SK-N-SH treated with all-trans-retinoic acid at 6 μM for 48 hours (cell line): ENCODE data around the gene PLPP1.

ENCODE experiments used
- ATAC-seq: fragments of 200-7000 bp; cut with Tn5 transposase; 3 replicates; pipeline ENCODE4 v1.9.1; 2020; ENCODE audit warnings: mild to moderate bottlenecking, moderate library complexity
- ARNTL ChIP-seq: fragments of 450-650 bp; formaldehyde crosslinking; IDR thresholded peaks from 2 replicates; pipeline ENCODE4 v1.5.0; 2020; ENCODE audit warnings: low read depth, mild to moderate bottlenecking, moderate library complexity, borderline replicate concordance
- BACH2 ChIP-seq: fragments of 250-450 bp; sonication (Bioruptor Pico); IDR thresholded peaks from 2 replicates; pipeline ENCODE4 v1.9.0; 2021; ENCODE audit warnings: mild to moderate bottlenecking, borderline replicate concordance
- CSDC2 ChIP-seq: fragments of 250-450 bp; sonication (Bioruptor Pico); IDR thresholded peaks from 2 replicates; pipeline ENCODE4 v1.5.0; 2020; ENCODE audit warnings: mild to moderate bottlenecking, moderate library complexity
- CSRNP3 ChIP-seq: fragments of 250-450 bp; sonication (Bioruptor Pico); IDR thresholded peaks from 2 replicates; pipeline ENCODE4 v1.5.1; 2021; ENCODE audit warnings: mild to moderate bottlenecking, moderate library complexity
- ESRRG ChIP-seq: fragments of 250-450 bp; sonication (Bioruptor Pico); IDR thresholded peaks from 2 replicates; pipeline ENCODE4 v1.6.1; 2021; ENCODE audit warnings: mild to moderate bottlenecking
- OSR1 ChIP-seq: fragments of 250-450 bp; sonication (Bioruptor Pico); IDR thresholded peaks from 2 replicates; pipeline ENCODE4 v1.8.0; 2022; ENCODE audit warnings: moderate library complexity, mild to moderate bottlenecking, inconsistent platforms
- PPARA ChIP-seq: fragments of 250-450 bp; sonication (Bioruptor Pico); IDR thresholded peaks from 2 replicates; pipeline ENCODE4 v1.5.0; 2020; ENCODE audit warnings: mild to moderate bottlenecking, borderline replicate concordance
- RARB ChIP-seq: fragments of 250-450 bp; sonication (Bioruptor Pico); IDR thresholded peaks from 2 replicates; pipeline ENCODE4 v1.8.0; 2021; ENCODE audit warnings: mild to moderate bottlenecking, moderate library complexity
- SNAI2 ChIP-seq: fragments of 250-450 bp; sonication (Bioruptor Pico); IDR thresholded peaks from 2 replicates; pipeline ENCODE4 v1.5.0; 2020; ENCODE audit warnings: mild to moderate bottlenecking, moderate library complexity
- TOX ChIP-seq: fragments of 250-450 bp; sonication (Bioruptor Pico); IDR thresholded peaks from 2 replicates; pipeline ENCODE4 v1.8.0; 2021; ENCODE audit warnings: mild to moderate bottlenecking, moderate library complexity, borderline replicate concordance
- TF ChIP-seq, protein P1 (sequence below): fragments of 250-450 bp; sonication (Bioruptor Pico); IDR thresholded peaks from 2 replicates; pipeline ENCODE4 v1.5.1; 2020; ENCODE audit warnings: low read depth, mild to moderate bottlenecking, moderate library complexity
- TF ChIP-seq, protein P2 (sequence below): fragments of 250-450 bp; sonication (Bioruptor Pico); IDR thresholded peaks from 2 replicates; pipeline ENCODE4 v1.8.0; 2020; ENCODE audit warnings: mild to moderate bottlenecking, moderate library complexity, borderline replicate concordance
- TF ChIP-seq, protein P3 (sequence below): fragments of 250-450 bp; sonication (Bioruptor Pico); IDR thresholded peaks from 2 replicates; pipeline ENCODE4 v1.5.0; 2020; ENCODE audit warnings: mild to moderate bottlenecking, moderate library complexity
- TF ChIP-seq, protein P4 (sequence below): fragments of 250-450 bp; sonication (Bioruptor Pico); IDR thresholded peaks from 2 replicates; pipeline ENCODE4 v1.8.0; 2021; ENCODE audit warnings: low read depth, mild to moderate bottlenecking, moderate library complexity, borderline replicate concordance

Gene PLPP1

GRCh38 chr5:55521881-55522280 lies 12.9 kb downstream of the PLPP1 start:
- no peak for ATAC-seq
- TF ChIP-seq ESRRG = no peak
- TF ChIP-seq ARNTL (CRISPR knock-in tag) = no peak
- no peak for TF ChIP-seq CSRNP3 (CRISPR knock-in tag)
- TF ChIP-seq SNAI2 = no peak

DNA sequence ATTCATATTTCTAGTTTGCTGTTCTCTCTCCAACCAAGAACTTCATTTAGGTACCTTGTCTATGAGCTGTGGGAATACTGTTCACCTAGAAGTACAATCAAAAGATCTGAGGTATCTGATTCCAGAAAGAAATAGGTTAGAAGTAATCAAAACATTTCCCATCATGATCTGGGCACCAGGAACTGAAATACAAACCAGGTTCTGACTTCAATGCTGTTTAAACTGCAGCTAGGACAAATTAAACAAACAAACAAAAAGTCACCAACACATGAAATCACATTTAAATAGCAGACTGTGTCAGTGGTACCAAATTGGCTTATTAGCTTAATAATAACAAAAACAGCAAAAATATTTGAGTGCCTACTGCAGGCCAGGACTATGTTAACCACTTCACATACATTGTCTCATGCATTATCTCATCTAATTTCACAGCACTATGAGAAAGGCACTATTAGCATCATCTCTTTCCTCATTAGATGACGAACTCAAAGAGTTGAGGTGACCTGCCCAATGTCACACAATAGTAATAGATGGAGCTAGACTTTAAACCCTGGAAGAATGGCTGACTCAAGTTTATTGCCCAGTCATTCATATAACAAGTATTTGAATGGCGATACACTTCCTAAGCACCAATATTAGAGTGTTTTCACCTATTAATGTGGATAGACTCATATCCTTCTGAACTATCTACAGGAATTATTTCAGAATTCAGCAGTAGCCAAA lies 14.5 kb downstream of the PLPP1 start:
- TF ChIP-seq OSR1 (CRISPR knock-in tag) (no peak), SNAI2 (no peak), PPARA (CRISPR knock-in tag) (no peak)
- TF ChIP-seq, protein P1, sequence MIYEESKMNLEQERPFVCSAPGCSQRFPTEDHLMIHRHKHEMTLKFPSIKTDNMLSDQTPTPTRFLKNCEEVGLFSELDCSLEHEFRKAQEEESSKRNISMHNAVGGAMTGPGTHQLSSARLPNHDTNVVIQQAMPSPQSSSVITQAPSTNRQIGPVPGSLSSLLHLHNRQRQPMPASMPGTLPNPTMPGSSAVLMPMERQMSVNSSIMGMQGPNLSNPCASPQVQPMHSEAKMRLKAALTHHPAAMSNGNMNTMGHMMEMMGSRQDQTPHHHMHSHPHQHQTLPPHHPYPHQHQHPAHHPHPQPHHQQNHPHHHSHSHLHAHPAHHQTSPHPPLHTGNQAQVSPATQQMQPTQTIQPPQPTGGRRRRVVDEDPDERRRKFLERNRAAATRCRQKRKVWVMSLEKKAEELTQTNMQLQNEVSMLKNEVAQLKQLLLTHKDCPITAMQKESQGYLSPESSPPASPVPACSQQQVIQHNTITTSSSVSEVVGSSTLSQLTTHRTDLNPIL (CRISPR knock-in tag) = no peak
- TF ChIP-seq, all 23 proteins: peak for 0
- no peak for ATAC-seq

DNA sequence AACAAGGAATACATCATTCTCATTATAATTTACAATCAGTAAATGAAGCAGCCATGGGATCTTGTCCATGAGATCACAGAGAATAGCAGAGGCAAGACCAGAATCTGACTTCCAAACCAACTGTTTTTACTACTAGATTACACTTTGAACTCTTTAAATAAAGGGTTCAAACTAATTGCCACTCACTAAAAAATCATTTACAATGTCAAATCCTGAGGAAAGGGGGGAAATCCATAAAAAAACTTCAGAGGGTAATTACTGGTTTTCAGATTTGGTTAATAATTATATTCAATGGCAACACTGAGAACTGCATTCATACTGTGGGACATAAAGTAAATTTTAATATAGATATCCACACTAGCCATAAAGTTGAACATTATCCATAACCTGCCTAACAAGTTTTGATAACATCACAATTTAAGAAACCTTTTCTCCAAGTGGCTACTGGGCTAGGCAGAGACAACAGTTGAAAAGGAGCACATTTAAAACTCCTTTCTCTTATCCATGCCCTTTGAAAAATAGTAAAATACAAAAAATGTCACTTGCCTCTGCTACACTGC lies 15.9 kb downstream of the PLPP1 start:
- ATAC-seq = no peak
- no peak for TF ChIP-seq RARB (CRISPR knock-in tag)
- TF ChIP-seq, protein P2, sequence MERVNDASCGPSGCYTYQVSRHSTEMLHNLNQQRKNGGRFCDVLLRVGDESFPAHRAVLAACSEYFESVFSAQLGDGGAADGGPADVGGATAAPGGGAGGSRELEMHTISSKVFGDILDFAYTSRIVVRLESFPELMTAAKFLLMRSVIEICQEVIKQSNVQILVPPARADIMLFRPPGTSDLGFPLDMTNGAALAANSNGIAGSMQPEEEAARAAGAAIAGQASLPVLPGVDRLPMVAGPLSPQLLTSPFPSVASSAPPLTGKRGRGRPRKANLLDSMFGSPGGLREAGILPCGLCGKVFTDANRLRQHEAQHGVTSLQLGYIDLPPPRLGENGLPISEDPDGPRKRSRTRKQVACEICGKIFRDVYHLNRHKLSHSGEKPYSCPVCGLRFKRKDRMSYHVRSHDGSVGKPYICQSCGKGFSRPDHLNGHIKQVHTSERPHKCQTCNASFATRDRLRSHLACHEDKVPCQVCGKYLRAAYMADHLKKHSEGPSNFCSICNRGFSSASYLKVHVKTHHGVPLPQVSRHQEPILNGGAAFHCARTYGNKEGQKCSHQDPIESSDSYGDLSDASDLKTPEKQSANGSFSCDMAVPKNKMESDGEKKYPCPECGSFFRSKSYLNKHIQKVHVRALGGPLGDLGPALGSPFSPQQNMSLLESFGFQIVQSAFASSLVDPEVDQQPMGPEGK = no peak

GRCh38 chr5:55517804-55518203 lies 17.0 kb downstream of the PLPP1 start:
- ATAC-seq = no peak
- TF ChIP-seq, protein P1 (CRISPR knock-in tag) = no peak
- TF ChIP-seq, protein P3, sequence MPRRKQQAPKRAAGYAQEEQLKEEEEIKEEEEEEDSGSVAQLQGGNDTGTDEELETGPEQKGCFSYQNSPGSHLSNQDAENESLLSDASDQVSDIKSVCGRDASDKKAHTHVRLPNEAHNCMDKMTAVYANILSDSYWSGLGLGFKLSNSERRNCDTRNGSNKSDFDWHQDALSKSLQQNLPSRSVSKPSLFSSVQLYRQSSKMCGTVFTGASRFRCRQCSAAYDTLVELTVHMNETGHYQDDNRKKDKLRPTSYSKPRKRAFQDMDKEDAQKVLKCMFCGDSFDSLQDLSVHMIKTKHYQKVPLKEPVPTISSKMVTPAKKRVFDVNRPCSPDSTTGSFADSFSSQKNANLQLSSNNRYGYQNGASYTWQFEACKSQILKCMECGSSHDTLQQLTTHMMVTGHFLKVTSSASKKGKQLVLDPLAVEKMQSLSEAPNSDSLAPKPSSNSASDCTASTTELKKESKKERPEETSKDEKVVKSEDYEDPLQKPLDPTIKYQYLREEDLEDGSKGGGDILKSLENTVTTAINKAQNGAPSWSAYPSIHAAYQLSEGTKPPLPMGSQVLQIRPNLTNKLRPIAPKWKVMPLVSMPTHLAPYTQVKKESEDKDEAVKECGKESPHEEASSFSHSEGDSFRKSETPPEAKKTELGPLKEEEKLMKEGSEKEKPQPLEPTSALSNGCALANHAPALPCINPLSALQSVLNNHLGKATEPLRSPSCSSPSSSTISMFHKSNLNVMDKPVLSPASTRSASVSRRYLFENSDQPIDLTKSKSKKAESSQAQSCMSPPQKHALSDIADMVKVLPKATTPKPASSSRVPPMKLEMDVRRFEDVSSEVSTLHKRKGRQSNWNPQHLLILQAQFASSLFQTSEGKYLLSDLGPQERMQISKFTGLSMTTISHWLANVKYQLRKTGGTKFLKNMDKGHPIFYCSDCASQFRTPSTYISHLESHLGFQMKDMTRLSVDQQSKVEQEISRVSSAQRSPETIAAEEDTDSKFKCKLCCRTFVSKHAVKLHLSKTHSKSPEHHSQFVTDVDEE = no peak
- TF ChIP-seq, protein P4, sequence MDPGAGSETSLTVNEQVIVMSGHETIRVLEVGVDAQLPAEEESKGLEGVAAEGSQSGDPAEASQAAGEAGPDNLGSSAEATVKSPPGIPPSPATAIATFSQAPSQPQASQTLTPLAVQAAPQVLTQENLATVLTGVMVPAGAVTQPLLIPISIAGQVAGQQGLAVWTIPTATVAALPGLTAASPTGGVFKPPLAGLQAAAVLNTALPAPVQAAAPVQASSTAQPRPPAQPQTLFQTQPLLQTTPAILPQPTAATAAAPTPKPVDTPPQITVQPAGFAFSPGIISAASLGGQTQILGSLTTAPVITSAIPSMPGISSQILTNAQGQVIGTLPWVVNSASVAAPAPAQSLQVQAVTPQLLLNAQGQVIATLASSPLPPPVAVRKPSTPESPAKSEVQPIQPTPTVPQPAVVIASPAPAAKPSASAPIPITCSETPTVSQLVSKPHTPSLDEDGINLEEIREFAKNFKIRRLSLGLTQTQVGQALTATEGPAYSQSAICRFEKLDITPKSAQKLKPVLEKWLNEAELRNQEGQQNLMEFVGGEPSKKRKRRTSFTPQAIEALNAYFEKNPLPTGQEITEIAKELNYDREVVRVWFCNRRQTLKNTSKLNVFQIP (CRISPR knock-in tag) = no peak
- no peak for TF ChIP-seq TOX (CRISPR knock-in tag)
- TF ChIP-seq CSDC2 (CRISPR knock-in tag) = no peak
- no peak for TF ChIP-seq BACH2
- TF ChIP-seq, protein P2 = no peak
- no peak for TF ChIP-seq RARB (CRISPR knock-in tag)
- TF ChIP-seq OSR1 (CRISPR knock-in tag) = no peak
- TF ChIP-seq, all 23 proteins: peak for 0
